Measurements from ENCODE around the gene DDX42. TPM values are rescaled to one million over a fixed set of nuclear protein-coding genes. Genes with fewer than 3 reads are reported as not detected.

DDX42 gene
- total and polyA plus RNA-seq, 2 of the 13 experiments (the other 11 are each of a cell fraction or from before 2014, with no cell fraction given) = 87.2 to 92.9 TPM

GRCh38 chr17:63774141-63774968, at the start of gene DDX42 (continued):
- TF ChIP-seq, protein P1, sequence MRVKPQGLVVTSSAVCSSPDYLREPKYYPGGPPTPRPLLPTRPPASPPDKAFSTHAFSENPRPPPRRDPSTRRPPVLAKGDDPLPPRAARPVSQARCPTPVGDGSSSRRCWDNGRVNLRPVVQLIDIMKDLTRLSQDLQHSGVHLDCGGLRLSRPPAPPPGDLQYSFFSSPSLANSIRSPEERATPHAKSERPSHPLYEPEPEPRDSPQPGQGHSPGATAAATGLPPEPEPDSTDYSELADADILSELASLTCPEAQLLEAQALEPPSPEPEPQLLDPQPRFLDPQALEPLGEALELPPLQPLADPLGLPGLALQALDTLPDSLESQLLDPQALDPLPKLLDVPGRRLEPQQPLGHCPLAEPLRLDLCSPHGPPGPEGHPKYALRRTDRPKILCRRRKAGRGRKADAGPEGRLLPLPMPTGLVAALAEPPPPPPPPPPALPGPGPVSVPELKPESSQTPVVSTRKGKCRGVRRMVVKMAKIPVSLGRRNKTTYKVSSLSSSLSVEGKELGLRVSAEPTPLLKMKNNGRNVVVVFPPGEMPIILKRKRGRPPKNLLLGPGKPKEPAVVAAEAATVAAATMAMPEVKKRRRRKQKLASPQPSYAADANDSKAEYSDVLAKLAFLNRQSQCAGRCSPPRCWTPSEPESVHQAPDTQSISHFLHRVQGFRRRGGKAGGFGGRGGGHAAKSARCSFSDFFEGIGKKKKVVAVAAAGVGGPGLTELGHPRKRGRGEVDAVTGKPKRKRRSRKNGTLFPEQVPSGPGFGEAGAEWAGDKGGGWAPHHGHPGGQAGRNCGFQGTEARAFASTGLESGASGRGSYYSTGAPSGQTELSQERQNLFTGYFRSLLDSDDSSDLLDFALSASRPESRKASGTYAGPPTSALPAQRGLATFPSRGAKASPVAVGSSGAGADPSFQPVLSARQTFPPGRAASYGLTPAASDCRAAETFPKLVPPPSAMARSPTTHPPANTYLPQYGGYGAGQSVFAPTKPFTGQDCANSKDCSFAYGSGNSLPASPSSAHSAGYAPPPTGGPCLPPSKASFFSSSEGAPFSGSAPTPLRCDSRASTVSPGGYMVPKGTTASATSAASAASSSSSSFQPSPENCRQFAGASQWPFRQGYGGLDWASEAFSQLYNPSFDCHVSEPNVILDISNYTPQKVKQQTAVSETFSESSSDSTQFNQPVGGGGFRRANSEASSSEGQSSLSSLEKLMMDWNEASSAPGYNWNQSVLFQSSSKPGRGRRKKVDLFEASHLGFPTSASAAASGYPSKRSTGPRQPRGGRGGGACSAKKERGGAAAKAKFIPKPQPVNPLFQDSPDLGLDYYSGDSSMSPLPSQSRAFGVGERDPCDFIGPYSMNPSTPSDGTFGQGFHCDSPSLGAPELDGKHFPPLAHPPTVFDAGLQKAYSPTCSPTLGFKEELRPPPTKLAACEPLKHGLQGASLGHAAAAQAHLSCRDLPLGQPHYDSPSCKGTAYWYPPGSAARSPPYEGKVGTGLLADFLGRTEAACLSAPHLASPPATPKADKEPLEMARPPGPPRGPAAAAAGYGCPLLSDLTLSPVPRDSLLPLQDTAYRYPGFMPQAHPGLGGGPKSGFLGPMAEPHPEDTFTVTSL (CRISPR knock-in tag; IDR thresholded peaks at IDR 0.05; ENCODE audit: borderline replicate concordance) = no peak
- TF ChIP-seq SRSF4 (IDR thresholded peaks at IDR 0.05; ENCODE audit: low read depth, low read length, poor library complexity, severe bottlenecking) (no peak), FOSL2 (CRISPR knock-in tag; IDR thresholded peaks at IDR 0.05) (no peak), ZNF713 (CRISPR knock-in tag; IDR thresholded peaks at IDR 0.05) (no peak), ZNF503 (CRISPR knock-in tag; IDR thresholded peaks at IDR 0.05) (no peak), ATAD3A (CRISPR knock-in tag; IDR thresholded peaks at IDR 0.05) (0 out of 2 replicates have a peak, but pooled peaks have one; percentile 61), ZNF674 (CRISPR knock-in tag; IDR thresholded peaks at IDR 0.05; ENCODE audit: low read depth) (peak; percentile 90; the same call in 1 of the 2 replicates), CREB1 (IDR thresholded peaks at IDR 0.05) (no peak), CREB1 (CRISPR knock-in tag; IDR thresholded peaks at IDR 0.05) (no peak), HCFC1 (IDR thresholded peaks at IDR 0.05; ENCODE audit: low read depth, low read length) (no peak), ZUFSP (CRISPR knock-in tag; IDR thresholded peaks at IDR 0.05; ENCODE audit: borderline replicate concordance) (no peak), CREBL2 (CRISPR knock-in tag; IDR thresholded peaks at IDR 0.05; ENCODE audit: borderline replicate concordance) (no peak; the same call in 1 of the 2 replicates), PITX1 (CRISPR knock-in tag; IDR thresholded peaks at IDR 0.05) (no peak), PHF21A (CRISPR knock-in tag; IDR thresholded peaks at IDR 0.05) (no peak)
- TF ChIP-seq, protein P2, sequence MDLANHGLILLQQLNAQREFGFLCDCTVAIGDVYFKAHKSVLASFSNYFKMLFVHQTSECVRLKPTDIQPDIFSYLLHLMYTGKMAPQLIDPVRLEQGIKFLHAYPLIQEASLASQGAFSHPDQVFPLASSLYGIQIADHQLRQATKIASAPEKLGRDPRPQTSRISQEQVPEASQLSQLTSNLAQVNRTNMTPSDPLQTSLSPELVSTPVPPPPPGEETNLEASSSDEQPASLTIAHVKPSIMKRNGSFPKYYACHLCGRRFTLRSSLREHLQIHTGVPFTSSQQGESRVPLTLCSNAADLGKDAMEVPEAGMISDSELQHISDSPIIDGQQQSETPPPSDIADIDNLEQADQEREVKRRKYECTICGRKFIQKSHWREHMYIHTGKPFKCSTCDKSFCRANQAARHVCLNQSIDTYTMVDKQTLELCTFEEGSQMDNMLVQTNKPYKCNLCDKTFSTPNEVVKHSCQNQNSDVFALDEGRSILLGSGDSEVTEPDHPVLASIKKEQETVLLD (CRISPR knock-in tag; IDR thresholded peaks at IDR 0.05; ENCODE audit: low read depth) = peak; percentile 61; the same call in 1 of the 2 replicates
- TF ChIP-seq, protein P3, sequence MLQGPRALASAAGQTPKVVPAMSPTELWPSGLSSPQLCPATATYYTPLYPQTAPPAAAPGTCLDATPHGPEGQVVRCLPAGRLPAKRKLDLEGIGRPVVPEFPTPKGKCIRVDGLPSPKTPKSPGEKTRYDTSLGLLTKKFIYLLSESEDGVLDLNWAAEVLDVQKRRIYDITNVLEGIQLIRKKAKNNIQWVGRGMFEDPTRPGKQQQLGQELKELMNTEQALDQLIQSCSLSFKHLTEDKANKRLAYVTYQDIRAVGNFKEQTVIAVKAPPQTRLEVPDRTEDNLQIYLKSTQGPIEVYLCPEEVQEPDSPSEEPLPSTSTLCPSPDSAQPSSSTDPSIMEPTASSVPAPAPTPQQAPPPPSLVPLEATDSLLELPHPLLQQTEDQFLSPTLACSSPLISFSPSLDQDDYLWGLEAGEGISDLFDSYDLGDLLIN (CRISPR knock-in tag; IDR thresholded peaks at IDR 0.05; ENCODE audit: borderline replicate concordance) = no peak; the same call in 1 of the 2 replicates
